HEK293 (cell line): ENCODE results near the gene VSTM5.
A peak's percentile ranks its signal among the peaks of the same experiment; 100 is the strongest.

Experiments
- KLF7 ChIP-seq: fragments of 450-650 bp; formaldehyde crosslinking; IDR thresholded peaks from 2 replicates; pipeline ENCODE4 v1.5.1; 2016; ENCODE audit warnings: missing biosample characterization, missing genetic modification characterization, borderline replicate concordance
- MEIS1 ChIP-seq: sonication (generic); formaldehyde crosslinking; IDR thresholded peaks from 2 replicates; pipeline ENCODE4 v1.8.1; 2022; ENCODE audit warnings: missing genetic modification reagents, mild to moderate bottlenecking, borderline replicate concordance
- TRIM28 ChIP-seq: IDR thresholded peaks from 2 replicates; pipeline ENCODE4 v1.6.1; 2011; ENCODE audit warnings: low read length, control low read depth, borderline replicate concordance
- YY1 ChIP-seq: fragments of 450-650 bp; formaldehyde crosslinking; IDR thresholded peaks from 2 replicates; pipeline ENCODE4 v1.5.1; 2018; ENCODE audit warnings: missing biosample characterization, missing genetic modification characterization
- ZNF133 ChIP-seq: fragments of 450-650 bp; formaldehyde crosslinking; IDR thresholded peaks from 2 replicates; pipeline ENCODE4 v1.5.1; 2016; ENCODE audit warnings: missing biosample characterization, missing genetic modification characterization
- ZNF221 ChIP-seq: fragments of 450-650 bp; formaldehyde crosslinking; IDR thresholded peaks from 2 replicates; pipeline ENCODE4 v1.5.1; 2017; ENCODE audit warnings: missing biosample characterization, missing genetic modification characterization, borderline replicate concordance
- ZNF311 ChIP-seq: fragments of 450-650 bp; formaldehyde crosslinking; IDR thresholded peaks from 2 replicates; pipeline ENCODE4 v1.5.1; 2017; ENCODE audit warnings: missing biosample characterization, missing genetic modification characterization, borderline replicate concordance
- ZNF335 ChIP-seq: fragments of 450-650 bp; formaldehyde crosslinking; conservative IDR thresholded peaks from 2 replicates; pipeline ENCODE4 v1.5.1; 2016; ENCODE audit warnings: missing biosample characterization, missing genetic modification characterization
- ZNF426 ChIP-seq: fragments of 450-650 bp; formaldehyde crosslinking; IDR thresholded peaks from 2 replicates; pipeline ENCODE4 v1.5.1; 2017; ENCODE audit warnings: missing biosample characterization, missing genetic modification characterization, mild to moderate bottlenecking, inconsistent platforms, moderate library complexity
- ZNF48 ChIP-seq: fragments of 450-650 bp; formaldehyde crosslinking; IDR thresholded peaks from 2 replicates; pipeline ENCODE4 v1.5.1; 2016; ENCODE audit warnings: missing biosample characterization, missing genetic modification characterization
- ZNF530 ChIP-seq: fragments of 450-650 bp; formaldehyde crosslinking; IDR thresholded peaks from 2 replicates; pipeline ENCODE4 v1.5.1; 2016; ENCODE audit warnings: low read depth, missing biosample characterization, missing genetic modification characterization
- ZNF571 ChIP-seq: fragments of 450-650 bp; formaldehyde crosslinking; IDR thresholded peaks from 2 replicates; pipeline ENCODE4 v1.5.0; 2017; ENCODE audit warnings: missing biosample characterization, missing genetic modification characterization
- ZNF600 ChIP-seq: fragments of 450-650 bp; formaldehyde crosslinking; IDR thresholded peaks from 2 replicates; pipeline ENCODE4 v1.5.1; 2016; ENCODE audit warnings: missing biosample characterization, missing genetic modification characterization
- ZNF626 ChIP-seq: fragments of 450-650 bp; sonication (Bioruptor Pico); formaldehyde crosslinking; IDR thresholded peaks from 2 replicates; pipeline ENCODE4 v1.5.1; 2018; ENCODE audit warnings: missing biosample characterization, missing genetic modification characterization, inconsistent platforms
- ZNF76 ChIP-seq: fragments of 450-650 bp; formaldehyde crosslinking; IDR thresholded peaks from 2 replicates; pipeline ENCODE4; 2016; ENCODE audit warnings: low read depth, missing biosample characterization, missing genetic modification characterization, borderline replicate concordance
- ZNF777 ChIP-seq: fragments of 450-650 bp; formaldehyde crosslinking; IDR thresholded peaks from 2 replicates; pipeline ENCODE4 v1.5.1; 2017; ENCODE audit warnings: missing biosample characterization, missing genetic modification characterization, borderline replicate concordance
- ZNF843 ChIP-seq: fragments of 450-650 bp; formaldehyde crosslinking; IDR thresholded peaks from 2 replicates; pipeline ENCODE4 v1.5.1; 2016; ENCODE audit warnings: missing biosample characterization, missing genetic modification characterization
- TF ChIP-seq, protein P1 (sequence below): fragments of 450-650 bp; formaldehyde crosslinking; IDR thresholded peaks from 2 replicates; pipeline ENCODE4 v1.5.1; 2016; ENCODE audit warnings: missing biosample characterization, missing genetic modification characterization
- TF ChIP-seq, protein P2 (sequence below): fragments of 450-650 bp; formaldehyde crosslinking; IDR thresholded peaks from 2 replicates; pipeline ENCODE4 v1.5.1; 2016; ENCODE audit warnings: missing biosample characterization, missing genetic modification characterization
- TF ChIP-seq, protein P3 (sequence below): fragments of 450-650 bp; formaldehyde crosslinking; IDR thresholded peaks from 2 replicates; pipeline ENCODE4 v1.5.1; 2016; ENCODE audit warnings: missing biosample characterization, missing genetic modification characterization, borderline replicate concordance
- TF ChIP-seq, protein P4 (sequence below): fragments of 450-650 bp; formaldehyde crosslinking; IDR thresholded peaks from 2 replicates; pipeline ENCODE4 v1.5.1; 2016; ENCODE audit warnings: missing biosample characterization, missing genetic modification characterization
- TF ChIP-seq, protein P5 (sequence below): fragments of 450-650 bp; formaldehyde crosslinking; IDR thresholded peaks from 2 replicates; pipeline ENCODE4 v1.5.1; 2017; ENCODE audit warnings: missing biosample characterization, missing genetic modification characterization
- TF ChIP-seq, protein P6 (sequence below): fragments of 450-650 bp; formaldehyde crosslinking; IDR thresholded peaks from 2 replicates; pipeline ENCODE4 v1.5.1; 2016; ENCODE audit warnings: missing biosample characterization, missing genetic modification characterization

The VSTM5 gene

DNA sequence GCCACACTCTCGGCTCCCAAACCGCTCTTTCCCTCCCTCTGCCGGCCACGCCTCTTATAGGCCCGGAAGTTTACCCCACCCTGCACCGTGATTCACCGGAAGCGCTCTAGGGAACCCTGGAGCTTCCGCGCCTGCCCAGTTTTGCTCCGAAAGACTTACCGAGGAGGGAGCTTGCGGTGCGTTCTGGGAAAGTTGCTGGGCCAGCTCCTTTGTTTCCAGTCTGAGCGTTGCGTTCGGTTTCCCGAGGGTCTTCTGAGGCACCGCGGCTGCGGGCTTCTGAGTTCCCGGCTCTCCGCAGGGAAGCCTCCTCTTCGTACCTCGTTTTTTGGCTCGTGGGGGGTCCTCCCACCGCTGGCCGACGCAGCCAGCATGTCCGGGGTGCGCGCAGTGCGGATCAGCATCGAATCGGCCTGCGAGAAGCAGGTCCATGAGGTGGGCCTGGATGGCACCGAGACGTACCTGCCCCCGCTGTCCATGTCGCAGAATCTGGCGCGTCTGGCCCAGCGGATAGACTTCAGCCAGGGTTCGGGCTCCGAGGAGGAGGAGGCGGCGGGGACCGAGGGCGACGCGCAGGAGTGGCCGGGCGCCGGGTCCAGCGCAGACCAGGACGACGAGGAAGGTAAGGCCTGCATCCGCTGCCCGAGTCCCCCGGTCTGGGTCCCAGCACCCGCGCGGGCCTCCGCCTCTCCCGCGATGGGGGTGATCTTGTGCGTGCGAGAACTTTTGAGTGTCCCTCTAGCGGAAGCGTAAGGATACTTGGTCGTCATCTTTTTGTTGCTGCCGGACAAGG lies 66.1 kb downstream of the VSTM5 start, which contains the start of gene MED17 (continued):
- TF ChIP-seq YY1 (tag by site-specific recombination) = no peak
- TF ChIP-seq MEIS1 = no peak
- TF ChIP-seq ZNF221 = no peak
- peak; percentile 38; the same call in 1 of the 2 replicates for TF ChIP-seq KLF7
- TF ChIP-seq ZNF48 = no peak
- TF ChIP-seq, protein P1, sequence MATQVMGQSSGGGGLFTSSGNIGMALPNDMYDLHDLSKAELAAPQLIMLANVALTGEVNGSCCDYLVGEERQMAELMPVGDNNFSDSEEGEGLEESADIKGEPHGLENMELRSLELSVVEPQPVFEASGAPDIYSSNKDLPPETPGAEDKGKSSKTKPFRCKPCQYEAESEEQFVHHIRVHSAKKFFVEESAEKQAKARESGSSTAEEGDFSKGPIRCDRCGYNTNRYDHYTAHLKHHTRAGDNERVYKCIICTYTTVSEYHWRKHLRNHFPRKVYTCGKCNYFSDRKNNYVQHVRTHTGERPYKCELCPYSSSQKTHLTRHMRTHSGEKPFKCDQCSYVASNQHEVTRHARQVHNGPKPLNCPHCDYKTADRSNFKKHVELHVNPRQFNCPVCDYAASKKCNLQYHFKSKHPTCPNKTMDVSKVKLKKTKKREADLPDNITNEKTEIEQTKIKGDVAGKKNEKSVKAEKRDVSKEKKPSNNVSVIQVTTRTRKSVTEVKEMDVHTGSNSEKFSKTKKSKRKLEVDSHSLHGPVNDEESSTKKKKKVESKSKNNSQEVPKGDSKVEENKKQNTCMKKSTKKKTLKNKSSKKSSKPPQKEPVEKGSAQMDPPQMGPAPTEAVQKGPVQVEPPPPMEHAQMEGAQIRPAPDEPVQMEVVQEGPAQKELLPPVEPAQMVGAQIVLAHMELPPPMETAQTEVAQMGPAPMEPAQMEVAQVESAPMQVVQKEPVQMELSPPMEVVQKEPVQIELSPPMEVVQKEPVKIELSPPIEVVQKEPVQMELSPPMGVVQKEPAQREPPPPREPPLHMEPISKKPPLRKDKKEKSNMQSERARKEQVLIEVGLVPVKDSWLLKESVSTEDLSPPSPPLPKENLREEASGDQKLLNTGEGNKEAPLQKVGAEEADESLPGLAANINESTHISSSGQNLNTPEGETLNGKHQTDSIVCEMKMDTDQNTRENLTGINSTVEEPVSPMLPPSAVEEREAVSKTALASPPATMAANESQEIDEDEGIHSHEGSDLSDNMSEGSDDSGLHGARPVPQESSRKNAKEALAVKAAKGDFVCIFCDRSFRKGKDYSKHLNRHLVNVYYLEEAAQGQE = peak; percentile 20; the same call in 1 of the 2 replicates
- TF ChIP-seq ZNF843 = no peak; the same call in 1 of the 2 replicates
- TF ChIP-seq ZNF777 = no peak
- TF ChIP-seq, protein P2, sequence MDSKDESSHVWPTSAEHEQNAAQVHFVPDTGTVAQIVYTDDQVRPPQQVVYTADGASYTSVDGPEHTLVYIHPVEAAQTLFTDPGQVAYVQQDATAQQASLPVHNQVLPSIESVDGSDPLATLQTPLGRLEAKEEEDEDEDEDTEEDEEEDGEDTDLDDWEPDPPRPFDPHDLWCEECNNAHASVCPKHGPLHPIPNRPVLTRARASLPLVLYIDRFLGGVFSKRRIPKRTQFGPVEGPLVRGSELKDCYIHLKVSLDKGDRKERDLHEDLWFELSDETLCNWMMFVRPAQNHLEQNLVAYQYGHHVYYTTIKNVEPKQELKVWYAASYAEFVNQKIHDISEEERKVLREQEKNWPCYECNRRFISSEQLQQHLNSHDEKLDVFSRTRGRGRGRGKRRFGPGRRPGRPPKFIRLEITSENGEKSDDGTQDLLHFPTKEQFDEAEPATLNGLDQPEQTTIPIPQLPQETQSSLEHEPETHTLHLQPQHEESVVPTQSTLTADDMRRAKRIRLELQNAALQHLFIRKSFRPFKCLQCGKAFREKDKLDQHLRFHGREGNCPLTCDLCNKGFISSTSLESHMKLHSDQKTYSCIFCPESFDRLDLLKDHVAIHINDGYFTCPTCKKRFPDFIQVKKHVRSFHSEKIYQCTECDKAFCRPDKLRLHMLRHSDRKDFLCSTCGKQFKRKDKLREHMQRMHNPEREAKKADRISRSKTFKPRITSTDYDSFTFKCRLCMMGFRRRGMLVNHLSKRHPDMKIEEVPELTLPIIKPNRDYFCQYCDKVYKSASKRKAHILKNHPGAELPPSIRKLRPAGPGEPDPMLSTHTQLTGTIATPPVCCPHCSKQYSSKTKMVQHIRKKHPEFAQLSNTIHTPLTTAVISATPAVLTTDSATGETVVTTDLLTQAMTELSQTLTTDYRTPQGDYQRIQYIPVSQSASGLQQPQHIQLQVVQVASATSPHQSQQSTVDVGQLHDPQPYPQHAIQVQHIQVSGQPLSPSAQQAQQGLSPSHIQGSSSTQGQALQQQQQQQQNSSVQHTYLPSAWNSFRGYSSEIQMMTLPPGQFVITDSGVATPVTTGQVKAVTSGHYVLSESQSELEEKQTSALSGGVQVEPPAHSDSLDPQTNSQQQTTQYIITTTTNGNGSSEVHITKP = 0 out of 2 replicates have a peak, but pooled peaks have one; percentile 17
- no peak for TF ChIP-seq ZNF426
- no peak for TF ChIP-seq ZNF530
- TF ChIP-seq ZNF626 (tag by site-specific recombination) = no peak
- peak; percentile 78; the same call in 1 of the 2 replicates for TF ChIP-seq ZNF76 (tag by site-specific recombination)
- no peak for TF ChIP-seq ZNF571 (tag by site-specific recombination)
- TF ChIP-seq, protein P3, sequence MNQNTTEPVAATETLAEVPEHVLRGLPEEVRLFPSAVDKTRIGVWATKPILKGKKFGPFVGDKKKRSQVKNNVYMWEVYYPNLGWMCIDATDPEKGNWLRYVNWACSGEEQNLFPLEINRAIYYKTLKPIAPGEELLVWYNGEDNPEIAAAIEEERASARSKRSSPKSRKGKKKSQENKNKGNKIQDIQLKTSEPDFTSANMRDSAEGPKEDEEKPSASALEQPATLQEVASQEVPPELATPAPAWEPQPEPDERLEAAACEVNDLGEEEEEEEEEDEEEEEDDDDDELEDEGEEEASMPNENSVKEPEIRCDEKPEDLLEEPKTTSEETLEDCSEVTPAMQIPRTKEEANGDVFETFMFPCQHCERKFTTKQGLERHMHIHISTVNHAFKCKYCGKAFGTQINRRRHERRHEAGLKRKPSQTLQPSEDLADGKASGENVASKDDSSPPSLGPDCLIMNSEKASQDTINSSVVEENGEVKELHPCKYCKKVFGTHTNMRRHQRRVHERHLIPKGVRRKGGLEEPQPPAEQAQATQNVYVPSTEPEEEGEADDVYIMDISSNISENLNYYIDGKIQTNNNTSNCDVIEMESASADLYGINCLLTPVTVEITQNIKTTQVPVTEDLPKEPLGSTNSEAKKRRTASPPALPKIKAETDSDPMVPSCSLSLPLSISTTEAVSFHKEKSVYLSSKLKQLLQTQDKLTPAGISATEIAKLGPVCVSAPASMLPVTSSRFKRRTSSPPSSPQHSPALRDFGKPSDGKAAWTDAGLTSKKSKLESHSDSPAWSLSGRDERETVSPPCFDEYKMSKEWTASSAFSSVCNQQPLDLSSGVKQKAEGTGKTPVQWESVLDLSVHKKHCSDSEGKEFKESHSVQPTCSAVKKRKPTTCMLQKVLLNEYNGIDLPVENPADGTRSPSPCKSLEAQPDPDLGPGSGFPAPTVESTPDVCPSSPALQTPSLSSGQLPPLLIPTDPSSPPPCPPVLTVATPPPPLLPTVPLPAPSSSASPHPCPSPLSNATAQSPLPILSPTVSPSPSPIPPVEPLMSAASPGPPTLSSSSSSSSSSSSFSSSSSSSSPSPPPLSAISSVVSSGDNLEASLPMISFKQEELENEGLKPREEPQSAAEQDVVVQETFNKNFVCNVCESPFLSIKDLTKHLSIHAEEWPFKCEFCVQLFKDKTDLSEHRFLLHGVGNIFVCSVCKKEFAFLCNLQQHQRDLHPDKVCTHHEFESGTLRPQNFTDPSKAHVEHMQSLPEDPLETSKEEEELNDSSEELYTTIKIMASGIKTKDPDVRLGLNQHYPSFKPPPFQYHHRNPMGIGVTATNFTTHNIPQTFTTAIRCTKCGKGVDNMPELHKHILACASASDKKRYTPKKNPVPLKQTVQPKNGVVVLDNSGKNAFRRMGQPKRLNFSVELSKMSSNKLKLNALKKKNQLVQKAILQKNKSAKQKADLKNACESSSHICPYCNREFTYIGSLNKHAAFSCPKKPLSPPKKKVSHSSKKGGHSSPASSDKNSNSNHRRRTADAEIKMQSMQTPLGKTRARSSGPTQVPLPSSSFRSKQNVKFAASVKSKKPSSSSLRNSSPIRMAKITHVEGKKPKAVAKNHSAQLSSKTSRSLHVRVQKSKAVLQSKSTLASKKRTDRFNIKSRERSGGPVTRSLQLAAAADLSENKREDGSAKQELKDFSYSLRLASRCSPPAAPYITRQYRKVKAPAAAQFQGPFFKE (tag by site-specific recombination) = 0 out of 2 replicates have a peak, but pooled peaks have one; percentile 48
- no peak for TF ChIP-seq ZNF311 (tag by site-specific recombination)
- TF ChIP-seq, protein P4, sequence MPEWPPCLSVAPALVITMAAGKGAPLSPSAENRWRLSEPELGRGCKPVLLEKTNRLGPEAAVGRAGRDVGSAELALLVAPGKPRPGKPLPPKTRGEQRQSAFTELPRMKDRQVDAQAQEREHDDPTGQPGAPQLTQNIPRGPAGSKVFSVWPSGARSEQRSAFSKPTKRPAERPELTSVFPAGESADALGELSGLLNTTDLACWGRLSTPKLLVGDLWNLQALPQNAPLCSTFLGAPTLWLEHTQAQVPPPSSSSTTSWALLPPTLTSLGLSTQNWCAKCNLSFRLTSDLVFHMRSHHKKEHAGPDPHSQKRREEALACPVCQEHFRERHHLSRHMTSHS (tag by site-specific recombination) = no peak
- peak; percentile 34; the same call in 1 of the 2 replicates for TF ChIP-seq ZNF600 (tag by site-specific recombination)
- TF ChIP-seq ZNF335 (tag by site-specific recombination) = peak; percentile 72
- 0 out of 2 replicates have a peak, but pooled peaks have one; percentile 9 for TF ChIP-seq TRIM28
- TF ChIP-seq, protein P5, sequence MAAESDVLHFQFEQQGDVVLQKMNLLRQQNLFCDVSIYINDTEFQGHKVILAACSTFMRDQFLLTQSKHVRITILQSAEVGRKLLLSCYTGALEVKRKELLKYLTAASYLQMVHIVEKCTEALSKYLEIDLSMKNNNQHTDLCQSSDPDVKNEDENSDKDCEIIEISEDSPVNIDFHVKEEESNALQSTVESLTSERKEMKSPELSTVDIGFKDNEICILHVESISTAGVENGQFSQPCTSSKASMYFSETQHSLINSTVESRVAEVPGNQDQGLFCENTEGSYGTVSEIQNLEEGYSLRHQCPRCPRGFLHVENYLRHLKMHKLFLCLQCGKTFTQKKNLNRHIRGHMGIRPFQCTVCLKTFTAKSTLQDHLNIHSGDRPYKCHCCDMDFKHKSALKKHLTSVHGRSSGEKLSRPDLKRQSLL (tag by site-specific recombination) = peak; percentile 89
- TF ChIP-seq ZNF133 (tag by site-specific recombination) = no peak
- TF ChIP-seq, protein P6, sequence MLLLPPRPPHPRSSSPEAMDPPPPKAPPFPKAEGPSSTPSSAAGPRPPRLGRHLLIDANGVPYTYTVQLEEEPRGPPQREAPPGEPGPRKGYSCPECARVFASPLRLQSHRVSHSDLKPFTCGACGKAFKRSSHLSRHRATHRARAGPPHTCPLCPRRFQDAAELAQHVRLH (tag by site-specific recombination) = peak; percentile 100
